NK-92 (cell line): ENCODE results near the gene PRG3.

Experiments
- DNase-seq: peaks from one replicate; lab custom pipeline; 2025; ENCODE audit not compliant: unreplicated experiment; lab: John Stamatoyannopoulos, UW

Gene PRG3

DNA sequence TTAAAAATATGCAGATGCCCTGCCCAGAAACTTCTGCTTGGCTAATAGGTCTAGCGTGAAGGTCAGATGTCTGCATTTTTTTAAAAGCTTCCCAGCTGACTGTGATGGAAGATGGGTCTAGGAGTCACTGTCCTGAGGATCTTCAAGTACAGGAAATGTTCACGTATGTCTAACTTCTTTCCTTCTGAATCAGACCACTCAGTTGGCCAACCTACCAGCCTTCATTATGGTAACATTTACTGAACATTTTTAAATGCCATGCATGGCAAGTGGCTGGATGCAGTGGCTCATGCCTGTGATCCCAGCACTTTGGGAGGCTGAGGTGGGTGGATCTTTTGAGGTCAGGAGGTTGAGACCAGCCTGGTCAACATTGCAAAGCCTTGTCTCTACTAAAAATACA is 10.6 kb upstream of the PRG3 start:
- DNase-seq, result no peak

DNA sequence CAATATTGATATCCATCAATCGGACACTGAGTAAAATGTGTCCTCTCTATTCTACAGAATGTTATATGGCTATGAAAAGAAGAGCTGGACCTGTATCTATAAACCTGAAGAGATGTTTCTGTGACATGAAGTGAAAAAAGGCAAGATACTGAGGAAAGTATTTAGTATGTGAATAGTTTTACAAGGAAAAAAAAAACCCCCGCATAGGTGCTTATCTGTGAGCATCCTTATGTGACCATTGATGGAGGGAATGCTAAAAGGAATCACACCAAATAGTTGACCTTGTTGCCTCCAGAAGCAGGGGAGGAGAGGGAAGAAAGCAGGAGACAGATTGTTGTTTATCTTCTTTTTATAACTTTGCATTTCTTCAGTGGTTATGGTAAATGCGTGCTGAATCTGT is 10.2 kb upstream of the PRG3 start:
- DNase-seq, result no peak

DNA sequence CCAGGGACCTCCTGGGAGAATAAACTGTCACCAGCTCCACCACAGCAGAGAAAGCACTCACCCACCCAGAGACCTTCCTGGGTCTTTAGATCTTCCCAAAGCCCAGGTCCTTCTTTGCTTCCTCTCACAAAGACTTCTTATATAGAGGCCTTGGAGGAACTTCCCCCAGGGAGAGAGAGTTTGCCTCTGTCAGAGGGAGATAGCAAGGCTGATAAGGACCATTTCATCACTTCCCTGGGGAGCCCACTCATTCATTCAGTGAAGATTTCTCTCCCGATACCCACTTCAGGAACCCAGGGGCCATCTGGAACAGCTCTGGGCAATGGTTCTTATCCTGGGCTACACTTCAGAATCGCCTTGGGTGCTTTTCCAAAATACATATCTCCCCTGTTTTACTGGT is 9.6 kb upstream of the PRG3 start, which contains the start of gene PRG2:
Gene PRG2 (minus strand): TSS at position 116 of the 400 bp plus-strand sequence. CDS start 706 bp downstream, outside the sequence.
- no peak for DNase-seq

DNA sequence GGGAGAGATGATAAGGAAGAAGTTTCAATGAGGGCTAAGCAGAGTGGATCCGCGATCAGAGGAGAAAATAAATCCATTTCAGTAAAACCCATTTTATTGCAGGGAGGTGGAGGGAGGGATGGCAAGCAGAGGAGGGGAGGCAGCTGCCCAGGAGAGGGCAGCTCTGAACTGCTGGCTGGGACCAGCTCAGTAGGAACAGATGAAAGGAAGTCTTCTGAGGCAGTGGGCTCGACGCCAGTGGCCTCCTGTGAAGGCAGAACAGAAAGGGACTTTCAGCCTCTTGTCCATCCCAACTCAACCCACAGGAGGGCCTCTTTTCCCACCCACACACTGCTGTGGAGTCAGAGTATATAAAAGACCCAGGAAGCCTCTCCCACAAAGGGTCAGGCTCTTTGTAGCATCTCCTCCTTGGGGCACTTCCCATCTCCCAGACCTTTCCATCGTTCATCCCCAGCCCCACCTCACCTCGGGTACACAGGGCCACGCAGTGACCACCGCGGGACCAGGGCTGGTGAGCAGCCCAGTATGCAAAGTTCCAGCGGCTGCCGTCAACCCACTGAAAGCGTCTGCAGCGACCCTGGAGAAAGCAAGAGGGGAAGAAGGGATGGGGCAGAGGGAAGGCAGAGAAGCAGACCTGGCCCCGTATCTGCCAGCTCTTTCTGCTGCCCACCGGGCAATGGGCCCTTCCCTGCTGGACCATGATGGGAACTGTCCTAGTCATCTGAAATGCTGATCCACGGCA is 6.5 kb upstream of the PRG3 start:
- no peak for DNase-seq

DNA sequence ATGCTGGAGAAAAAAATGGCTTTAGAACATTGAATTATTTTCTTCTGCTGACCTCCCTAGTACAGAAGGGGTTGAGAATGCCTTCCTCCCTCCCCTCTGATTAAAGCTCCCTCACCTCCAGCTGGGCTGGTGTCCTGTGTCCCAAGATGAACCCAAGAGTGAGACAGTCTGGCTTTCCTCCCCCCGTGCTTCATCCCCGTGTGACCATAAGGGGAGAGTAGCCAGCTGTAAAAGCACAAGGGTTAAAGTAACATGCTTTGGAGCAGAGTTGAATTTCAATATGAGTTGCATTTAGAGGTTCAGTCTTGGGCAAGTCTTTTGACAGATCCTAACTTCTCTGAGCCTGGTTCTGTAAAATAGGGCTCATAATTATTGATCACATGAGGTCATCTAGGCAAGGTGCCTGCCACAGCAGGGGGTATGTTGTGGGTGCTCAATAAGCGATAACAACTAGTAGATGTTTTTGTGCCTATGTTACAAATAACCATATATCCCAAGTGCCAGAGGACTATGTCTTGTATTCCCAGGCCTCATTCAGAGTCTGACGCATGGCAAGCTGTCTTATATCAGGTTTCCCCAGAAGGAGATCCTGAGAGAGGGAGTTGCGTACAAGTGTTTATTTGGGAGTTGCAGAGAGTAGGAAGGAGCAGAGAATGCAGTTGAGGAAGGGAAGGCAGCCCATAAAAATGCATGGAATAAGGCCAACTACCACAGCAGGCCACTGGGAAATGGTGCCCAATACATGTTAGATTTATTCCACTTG is 5.4 kb upstream of the PRG3 start:
- DNase-seq, result no peak

GRCh38 chr11:57379732-57380131 is 1.2 kb downstream of the PRG3 start:
- no peak for DNase-seq

DNA sequence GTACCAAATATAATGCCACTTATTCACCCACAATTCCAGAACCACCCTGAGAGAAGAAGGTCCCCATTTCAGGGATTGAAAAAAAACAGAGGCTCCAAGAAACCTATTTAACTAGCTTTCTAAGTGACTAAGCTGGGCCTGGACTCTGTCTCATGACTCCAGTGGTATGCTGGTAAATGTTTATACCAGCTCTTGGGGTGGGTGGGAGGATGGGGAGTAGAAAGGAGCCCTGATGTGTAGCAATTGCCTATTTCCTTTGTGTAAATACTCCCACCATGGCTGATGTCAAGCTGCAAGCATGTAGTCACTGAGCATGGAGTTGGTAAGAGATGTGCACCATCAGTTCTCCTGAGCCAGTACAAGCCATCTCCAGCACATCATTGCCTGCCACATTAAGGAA is 2.8 kb downstream of the PRG3 start:
- no peak for DNase-seq

- no peak for DNase-seq
Measured at GRCh38 chr11:57377107-57377506, 3.8 kb downstream of the PRG3 start.

DNA sequence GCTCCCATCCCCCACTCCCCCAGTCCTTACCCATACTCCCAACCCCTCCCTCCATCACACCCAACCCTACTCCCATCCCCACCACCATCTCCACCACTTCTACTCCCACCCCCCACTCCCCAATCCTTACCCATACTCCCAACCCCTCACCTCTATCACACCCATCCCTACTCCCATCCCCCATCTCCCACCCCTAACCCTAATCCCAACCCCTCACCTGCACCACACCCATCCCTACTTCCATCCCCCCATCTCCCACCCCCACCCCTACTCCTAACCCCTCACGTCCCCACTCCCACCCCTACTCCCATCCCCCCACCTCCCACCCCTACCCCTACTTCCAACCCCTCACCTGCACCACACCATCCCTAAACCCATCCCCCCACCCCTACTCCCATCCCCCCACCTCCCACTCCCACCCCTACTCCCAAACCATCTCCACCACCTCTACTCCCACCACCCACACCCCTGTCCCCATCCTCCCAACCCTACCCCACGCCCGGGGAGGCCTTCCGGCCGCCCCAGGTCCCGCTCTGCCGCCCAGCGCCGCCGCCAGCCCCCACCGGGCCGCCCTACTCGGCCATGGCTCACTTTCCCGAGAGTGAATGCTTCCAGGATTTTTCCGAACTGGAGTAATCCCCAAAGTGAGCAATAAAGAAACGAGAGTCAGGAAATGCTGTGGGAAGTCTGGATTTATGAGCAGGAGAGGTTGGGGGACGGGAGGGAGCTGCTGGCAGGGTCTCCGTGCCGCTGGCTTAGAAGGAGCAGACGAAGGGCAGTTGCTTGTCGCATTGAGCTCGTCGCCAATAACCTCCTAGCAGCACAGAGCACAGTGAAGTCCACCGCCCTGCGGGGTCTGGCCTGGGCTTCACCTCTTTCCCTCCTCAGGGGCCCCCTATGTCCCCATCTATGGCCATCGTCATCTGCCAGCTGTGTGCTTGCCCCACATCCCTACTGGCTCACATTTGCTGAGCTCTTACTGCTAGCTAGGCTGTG is 4.6 kb downstream of the PRG3 start:
- no peak for DNase-seq

DNA sequence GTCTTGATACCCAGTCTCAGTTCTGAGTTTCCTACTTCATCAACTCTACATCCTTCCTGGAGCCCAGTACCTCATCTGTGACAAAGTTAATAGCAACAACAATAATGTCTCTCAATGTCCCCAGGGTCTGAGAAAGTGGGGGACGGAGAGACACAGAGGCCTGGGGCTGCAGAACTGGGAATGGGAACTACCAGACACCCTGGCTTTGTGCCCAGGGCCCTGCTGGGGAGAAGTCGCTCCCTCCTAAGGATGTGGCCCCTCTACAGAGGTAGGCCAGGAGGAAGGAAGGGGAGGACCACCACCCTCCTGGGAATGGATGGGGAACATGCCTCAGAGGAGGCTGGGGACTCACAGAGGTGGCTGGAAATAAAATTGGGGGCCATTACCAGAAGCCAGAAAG is 5.5 kb downstream of the PRG3 start:
- no peak for DNase-seq

GRCh38 chr11:57374966-57375365 is 6.0 kb downstream of the PRG3 start:
- DNase-seq, result no peak

DNA sequence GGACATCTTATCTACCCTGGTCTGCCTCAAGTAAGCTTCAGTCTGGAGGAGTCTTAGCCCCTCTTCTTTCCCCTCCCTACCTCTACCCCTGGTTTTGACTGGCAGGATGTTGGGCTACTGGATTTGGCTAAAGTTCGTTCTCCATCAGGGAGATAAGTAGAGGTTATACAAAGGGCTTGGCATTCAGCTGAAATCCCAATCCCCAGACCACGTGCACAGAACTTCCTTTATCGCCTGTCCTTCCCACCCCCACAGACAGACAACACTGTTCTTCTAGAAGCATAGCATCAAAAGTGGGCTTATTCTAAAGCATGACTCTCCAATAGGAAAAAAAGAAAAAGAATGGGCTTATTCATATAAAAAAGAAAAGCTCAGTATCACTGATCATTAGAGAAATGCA is 7.8 kb downstream of the PRG3 start:
- no peak for DNase-seq

GRCh38 chr11:57370941-57371340 is 10.0 kb downstream of the PRG3 start:
- no peak for DNase-seq

- no peak for DNase-seq
Measured at GRCh38 chr11:57370251-57370650, 10.7 kb downstream of the PRG3 start.

DNA sequence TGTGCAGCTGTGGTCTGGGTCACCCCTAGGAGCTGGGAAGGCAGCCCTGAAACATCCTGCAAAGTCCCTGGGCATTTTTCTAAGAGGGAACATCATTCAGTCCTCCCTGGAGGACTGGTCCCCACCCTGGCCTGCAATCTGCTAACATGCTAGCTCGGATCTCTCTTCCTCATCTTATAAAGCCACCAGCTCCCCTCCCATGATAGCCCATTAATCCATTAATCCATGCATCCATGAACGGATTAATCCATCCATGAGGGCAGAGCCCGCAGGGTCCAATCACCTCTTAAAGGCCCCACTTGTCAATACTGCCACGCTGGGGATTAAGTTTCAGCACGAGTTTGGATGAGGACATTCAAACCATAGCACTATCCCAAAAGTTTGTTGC is 12.1 kb downstream of the PRG3 start:
- DNase-seq, result no peak

DNA sequence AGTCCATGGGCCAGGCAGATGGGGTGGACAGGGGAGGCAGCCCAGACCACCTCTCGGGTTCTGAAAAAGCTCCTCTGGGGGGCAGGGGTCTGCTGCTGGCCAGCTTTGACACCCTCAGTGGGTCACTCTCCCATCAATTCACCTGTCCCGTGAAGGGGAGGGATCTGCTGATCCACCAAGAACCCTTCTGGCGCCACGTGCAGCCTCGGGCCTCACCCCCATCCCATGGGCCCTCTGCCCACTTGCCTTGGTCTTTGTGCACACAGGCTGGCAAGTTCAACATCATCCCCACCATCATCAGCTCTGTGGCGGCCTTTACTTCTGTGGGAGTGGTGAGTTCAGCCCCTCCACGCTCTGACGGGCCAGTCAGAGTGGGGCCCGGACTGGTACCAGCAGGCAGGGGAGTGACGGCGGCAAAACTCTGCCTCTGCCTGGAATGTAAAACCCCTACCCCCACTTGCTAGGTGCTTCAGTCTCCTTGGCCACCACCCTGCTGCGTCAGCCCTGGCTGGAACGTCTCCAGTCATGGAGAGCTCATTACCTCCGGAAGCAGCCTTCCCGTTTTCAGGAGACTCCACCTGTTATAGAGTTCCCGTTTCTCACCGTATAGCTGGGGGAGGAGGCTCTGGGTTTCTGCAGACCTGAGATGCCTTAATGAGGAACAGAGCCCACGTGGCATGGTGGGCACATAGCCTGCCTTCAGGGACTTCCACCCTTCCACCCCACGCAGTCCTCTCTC is 12.7 kb downstream of the PRG3 start:
- no peak for DNase-seq

GRCh38 chr11:57364851-57365660 is 15.9 kb downstream of the PRG3 start:
- DNase-seq, result no peak

DNA sequence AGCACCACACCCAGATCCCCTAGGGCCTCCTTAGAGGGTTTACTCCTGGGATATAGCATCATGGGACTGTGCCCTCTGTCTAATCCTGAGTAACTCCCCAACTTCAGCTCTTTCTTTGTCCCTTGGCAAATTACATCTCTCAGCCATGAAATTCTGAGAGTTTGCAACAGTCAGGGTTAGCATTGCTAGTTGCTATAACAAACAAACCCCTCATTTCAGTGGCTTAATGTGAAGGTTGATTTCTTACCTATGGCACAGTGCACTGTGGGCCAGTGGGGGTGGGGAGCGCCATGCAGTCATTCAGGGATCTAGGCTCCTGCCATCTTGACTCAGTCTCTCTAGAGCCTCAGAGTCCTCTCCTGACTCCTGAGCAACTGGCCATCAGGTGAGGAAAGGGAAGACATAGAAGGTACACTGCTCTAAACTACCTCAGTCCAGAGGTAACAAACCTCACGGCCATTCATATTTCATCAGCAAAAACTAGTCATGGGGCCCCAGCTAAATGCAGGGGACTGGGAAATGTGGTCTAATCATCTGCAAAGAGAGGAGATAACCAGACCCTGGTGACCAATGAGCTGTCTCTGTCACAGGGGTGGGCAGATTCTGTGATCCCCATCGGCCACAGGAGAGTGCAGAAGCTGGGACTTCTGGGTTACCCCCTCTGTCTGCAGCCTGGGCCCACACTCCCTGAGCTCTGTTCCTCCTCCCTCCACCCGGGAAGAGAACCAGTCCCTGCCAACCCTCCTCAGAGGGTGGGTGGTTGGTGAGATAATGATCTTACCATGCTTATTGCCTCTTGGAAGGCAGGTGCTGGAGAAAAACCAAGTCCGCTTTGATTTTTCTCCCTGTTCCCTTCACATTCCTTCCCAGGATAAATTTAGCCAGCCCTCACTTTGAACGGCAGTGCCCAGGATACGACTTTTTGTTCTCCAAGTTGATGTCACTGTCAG is 17.5 kb downstream of the PRG3 start:
- no peak for DNase-seq

DNA sequence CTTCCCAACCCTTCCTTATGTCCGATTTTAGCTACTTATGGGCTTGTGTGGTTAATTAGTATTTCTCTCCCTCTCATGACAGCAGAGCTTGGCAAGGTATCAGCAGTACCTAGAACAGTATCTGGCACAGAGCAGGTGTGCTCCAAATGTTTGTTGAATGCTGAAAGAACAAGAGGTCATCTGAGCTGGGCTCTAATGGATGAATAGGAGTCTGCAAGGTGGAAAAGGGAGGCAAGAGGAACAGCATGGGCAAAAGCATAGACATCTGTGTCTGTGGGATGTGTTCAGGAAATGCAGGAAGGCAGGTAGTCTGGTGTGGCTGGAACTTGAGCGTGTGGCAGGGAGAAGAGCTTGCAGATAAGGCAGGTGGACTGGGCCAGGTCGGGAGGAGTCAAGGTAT is 19.0 kb downstream of the PRG3 start:
- no peak for DNase-seq
